SJCRH30 (cell line): Measurements from ENCODE around the gene SLC2A13. TPM values are rescaled to one million over a fixed set of nuclear protein-coding genes. Genes with fewer than 3 reads are reported as not detected.
"Not testable (repeated sequence)": the region's sequence is repeated elsewhere in the genome, so short reads cannot be mapped to it uniquely, and the experiment has no call there.

Experiments used
- DNase-seq, 2 experiments: peaks; one replicate each; pipeline ENCODE4 v3.0.0-alpha.2; 2015 to 2020
- H3K27ac ChIP-seq: fragments of 250-450 bp; sonication (Bioruptor Pico); 2 replicates; pipeline ENCODE4 v1.5.1; 2020; ENCODE audit warnings: mild to moderate bottlenecking, moderate library complexity
- H3K27me3 ChIP-seq: fragments of 250-450 bp; sonication (Bioruptor Pico); 2 replicates; pipeline ENCODE4 v1.5.1; 2020; ENCODE audit warnings: mild to moderate bottlenecking, moderate library complexity
- H3K36me3 ChIP-seq: fragments of 250-450 bp; sonication (Bioruptor Pico); 2 replicates; pipeline ENCODE4 v1.5.1; 2020; ENCODE audit warnings: mild to moderate bottlenecking, moderate library complexity
- H3K4me1 ChIP-seq: fragments of 250-450 bp; sonication (Bioruptor Pico); 2 replicates; pipeline ENCODE4 v1.5.1; 2020; ENCODE audit warnings: mild to moderate bottlenecking, moderate library complexity
- H3K4me3 ChIP-seq: fragments of 250-450 bp; sonication (Bioruptor Pico); 2 replicates; pipeline ENCODE4 v1.5.1; 2020; ENCODE audit warnings: mild to moderate bottlenecking, moderate library complexity
- H3K9me3 ChIP-seq: fragments of 250-450 bp; sonication (Bioruptor Pico); replicated peaks from 2 replicates; pipeline ENCODE4 v1.5.1; 2020; ENCODE audit warnings: mild to moderate bottlenecking, moderate library complexity
- total RNA-seq: library from RNA; depleted of rRNA; stranded (reverse); fragments of >200 nt; shearing (Covaris generic); gene quantifications from 2 replicates; pipeline ENCODE4 v1.2.3, GENCODE V29; 2014

Gene SLC2A13
- total RNA-seq, 1 experiment from 2014 or later = 11.1 TPM

DNA sequence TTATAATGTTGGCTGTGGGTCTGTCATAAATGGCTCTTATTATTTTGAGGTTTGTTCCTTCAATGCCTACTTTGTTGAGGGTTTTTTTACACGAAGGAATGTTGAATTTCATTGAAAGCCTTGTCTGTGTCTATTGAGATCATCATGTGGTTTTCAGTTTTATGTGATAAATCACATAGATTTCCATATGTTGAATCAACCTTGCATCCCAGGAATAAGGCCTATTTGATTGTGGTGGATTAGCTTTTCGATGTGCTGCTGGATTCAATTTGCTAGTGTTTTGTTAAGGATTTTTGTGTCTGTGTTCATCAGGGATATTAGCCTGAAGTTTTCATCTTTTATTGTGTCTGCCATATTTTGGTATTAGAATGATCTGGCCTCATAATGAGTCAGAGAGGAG is 27.6 kb downstream of the SLC2A13 start:
- no peaks in the 10 kb centered on the region for H3K4me1 ChIP-seq
- H3K27ac ChIP-seq = no peak overlapping the region
- DNase-seq = no peak
- H3K27me3 ChIP-seq = no peaks in the 10 kb centered on the region
- no peaks in the 10 kb centered on the region; the same call in 1 of the 2 replicates for H3K9me3 ChIP-seq
- no peak overlapping the region for H3K4me3 ChIP-seq
- no peaks in the 10 kb centered on the region for H3K36me3 ChIP-seq

DNA sequence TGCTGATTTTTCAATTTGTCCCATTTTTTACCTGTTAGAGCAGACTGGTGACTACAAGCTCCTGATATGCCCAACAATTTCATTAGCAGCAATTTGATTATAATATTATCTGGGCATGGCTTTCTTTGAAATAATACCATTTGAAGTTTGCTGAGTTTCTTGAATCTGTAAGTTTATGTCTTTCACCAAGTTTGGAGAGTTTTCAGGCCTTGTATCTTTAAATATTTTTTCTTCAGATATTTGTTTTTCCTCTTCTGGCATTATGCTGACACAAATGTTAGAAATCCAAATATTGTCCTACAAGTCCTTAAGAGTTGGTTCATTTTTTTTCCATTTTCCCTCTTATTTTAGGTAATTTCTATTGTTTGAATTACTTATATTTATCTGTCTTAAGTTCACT is 30.4 kb downstream of the SLC2A13 start:
- Histone ChIP-seq H3K4me3 (no peak overlapping the region), H3K36me3 (no peaks in the 10 kb centered on the region), H3K27me3 (no peaks in the 10 kb centered on the region), H3K9me3 (no peaks in the 10 kb centered on the region; the same call in 1 of the 2 replicates), H3K27ac (no peak overlapping the region), H3K4me1 (no peaks in the 10 kb centered on the region)
- no peak for DNase-seq

DNA sequence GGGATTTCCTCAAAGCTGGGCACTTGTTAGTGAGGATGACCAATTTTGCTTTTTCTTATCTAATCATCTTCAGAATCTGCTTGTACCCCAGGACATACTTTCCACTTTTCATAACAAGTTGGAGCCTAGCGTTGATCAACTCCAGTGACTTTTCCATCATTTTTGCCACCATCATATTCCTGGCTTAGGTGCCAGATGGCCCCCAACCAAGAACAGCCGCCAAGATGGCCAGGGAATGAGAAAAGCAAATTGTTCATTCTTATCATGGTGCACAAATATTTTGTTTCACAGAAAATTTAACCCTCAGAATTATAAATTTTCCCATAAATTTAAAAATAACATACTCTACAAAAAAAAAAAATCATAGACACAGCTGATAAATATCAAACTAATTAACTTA is 37.5 kb downstream of the SLC2A13 start:
- Histone ChIP-seq H3K27me3 (no peaks in the 10 kb centered on the region), H3K27ac (no peak overlapping the region), H3K4me1 (peaks cover 3% of the 10 kb centered on the region; the same call in 1 of the 2 replicates), H3K9me3 (no peaks in the 10 kb centered on the region), H3K4me3 (no peak overlapping the region), H3K36me3 (no peaks in the 10 kb centered on the region)
- no peak for DNase-seq

DNA sequence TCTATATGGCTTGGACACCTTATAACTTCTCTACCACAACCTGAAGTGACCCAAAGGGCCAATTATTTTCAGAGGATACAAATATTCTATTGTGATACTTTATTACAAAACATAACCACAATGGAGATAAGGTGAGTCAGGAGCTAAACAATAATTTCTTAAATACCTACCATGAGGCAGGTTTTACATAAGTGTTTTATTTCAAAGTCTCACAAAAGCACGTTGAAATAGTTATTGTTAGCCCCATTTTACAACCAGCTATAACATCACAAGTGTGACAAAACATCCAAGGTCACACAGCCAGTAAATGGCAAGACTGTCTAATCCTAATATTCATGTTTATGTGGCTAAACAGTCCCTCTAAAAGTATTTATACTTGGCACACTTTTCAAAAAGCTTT is 40.2 kb downstream of the SLC2A13 start:
- no peak overlapping the region for H3K27ac ChIP-seq
- DNase-seq = no peak
- no peaks in the 10 kb centered on the region for H3K27me3 ChIP-seq
- H3K9me3 ChIP-seq = no peaks in the 10 kb centered on the region
- H3K36me3 ChIP-seq = no peaks in the 10 kb centered on the region
- H3K4me3 ChIP-seq = no peak overlapping the region
- H3K4me1 ChIP-seq = peaks cover 6% of the 10 kb centered on the region; the same call in 1 of the 2 replicates

DNA sequence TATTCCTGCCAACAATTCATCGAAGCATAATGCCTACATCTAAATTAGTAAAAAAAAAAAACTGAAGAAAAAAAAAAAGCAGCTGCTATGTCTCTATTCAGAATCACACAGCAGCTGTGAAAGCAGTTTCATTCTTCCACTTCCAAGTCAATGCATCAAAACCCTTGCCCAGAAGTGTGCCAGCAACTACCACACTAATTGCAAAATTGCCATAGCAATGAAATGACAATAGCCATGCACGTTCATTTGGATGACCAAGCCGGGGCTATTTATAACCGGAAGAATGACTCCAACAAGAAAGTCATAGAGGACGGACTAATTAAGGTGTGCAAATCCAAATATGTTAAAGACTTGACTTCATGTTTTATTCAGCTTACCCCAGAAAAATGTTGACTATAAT is 42.5 kb downstream of the SLC2A13 start:
- H3K4me1 ChIP-seq = peaks cover 6% of the 10 kb centered on the region; the same call in 1 of the 2 replicates
- no peaks in the 10 kb centered on the region for H3K36me3 ChIP-seq
- H3K9me3 ChIP-seq = no peaks in the 10 kb centered on the region; the same call in 1 of the 2 replicates
- H3K27ac ChIP-seq = peak overlapping the region; percentile 34
- peak; percentile 64 to 76 for DNase-seq
- H3K27me3 ChIP-seq = no peaks in the 10 kb centered on the region
- peak overlapping the region; percentile 13 for H3K4me3 ChIP-seq

DNA sequence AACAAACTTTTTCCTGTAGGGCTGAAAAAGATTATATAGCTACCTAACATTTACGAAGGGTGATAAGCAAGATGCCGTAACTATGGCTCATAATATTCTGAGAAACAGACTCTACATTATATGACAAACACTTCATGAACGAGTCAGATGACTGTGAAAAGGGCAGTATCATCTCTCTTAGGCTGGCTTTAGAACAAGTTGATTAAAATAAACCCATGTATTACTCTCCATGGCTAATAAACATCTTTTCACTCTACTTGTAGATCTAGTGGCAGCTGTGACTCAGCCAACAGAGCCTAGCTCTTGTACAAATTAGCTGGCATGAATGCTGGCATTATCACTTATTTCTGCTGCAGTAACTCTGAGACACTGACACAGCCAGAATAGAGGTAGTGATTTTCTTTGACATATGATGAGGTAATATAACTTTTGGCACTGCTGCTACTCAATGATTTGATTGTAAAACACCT is 47.1 kb downstream of the SLC2A13 start:
- Histone ChIP-seq H3K4me3 (no peak overlapping the region), H3K4me1 (peaks cover 6% of the 10 kb centered on the region; the same call in 1 of the 2 replicates), H3K36me3 (no peaks in the 10 kb centered on the region), H3K27me3 (no peaks in the 10 kb centered on the region), H3K9me3 (no peaks in the 10 kb centered on the region; the same call in 1 of the 2 replicates), H3K27ac (no peak overlapping the region)
- no peak for DNase-seq

DNA sequence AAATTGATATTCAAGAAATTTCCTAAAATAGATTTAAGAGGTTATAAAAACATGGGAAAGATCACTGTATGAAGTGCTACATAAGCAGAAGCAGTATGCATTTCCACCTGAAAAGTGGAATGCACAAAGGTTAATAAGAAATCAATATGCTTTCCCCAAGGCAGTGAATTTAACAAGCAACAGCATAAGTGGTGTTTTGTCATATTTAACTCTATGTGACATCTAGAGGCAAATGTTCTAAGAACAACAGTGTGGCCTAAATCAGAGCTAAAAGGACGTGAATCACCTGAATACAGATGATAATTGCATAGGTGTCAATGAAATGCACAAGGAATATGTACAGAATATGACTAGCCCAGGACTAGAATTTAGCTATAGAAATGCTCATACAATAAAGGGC is 49.5 kb downstream of the SLC2A13 start:
- Histone ChIP-seq H3K9me3 (no peaks in the 10 kb centered on the region; the same call in 1 of the 2 replicates), H3K4me3 (no peak overlapping the region), H3K27ac (no peak overlapping the region), H3K36me3 (no peaks in the 10 kb centered on the region), H3K4me1 (no peaks in the 10 kb centered on the region), H3K27me3 (no peaks in the 10 kb centered on the region)
- no peak for DNase-seq

DNA sequence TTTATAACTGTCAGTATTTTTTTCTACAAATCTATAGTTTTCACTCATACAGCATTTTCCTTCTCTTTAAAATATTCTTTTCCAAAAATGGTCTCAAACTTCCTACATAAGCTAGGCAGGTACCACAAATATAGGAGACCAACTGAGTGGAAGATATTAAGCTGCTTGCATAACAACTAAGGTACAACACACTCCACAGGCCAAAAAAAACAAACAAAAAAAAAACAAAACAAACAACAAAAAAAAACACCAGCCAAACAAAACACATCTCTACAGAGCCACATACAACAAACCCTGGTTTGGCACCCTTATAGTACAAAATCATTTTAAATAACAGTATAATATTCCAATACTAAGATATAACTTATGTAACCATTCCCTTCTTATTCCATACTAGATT is 50.1 kb downstream of the SLC2A13 start:
- H3K9me3 ChIP-seq = no peaks in the 10 kb centered on the region; the same call in 1 of the 2 replicates
- no peaks in the 10 kb centered on the region for H3K4me1 ChIP-seq
- no peaks in the 10 kb centered on the region for H3K27me3 ChIP-seq
- no peak for DNase-seq
- no peaks in the 10 kb centered on the region for H3K36me3 ChIP-seq
- H3K4me3 ChIP-seq = no peak overlapping the region
- no peak overlapping the region for H3K27ac ChIP-seq

DNA sequence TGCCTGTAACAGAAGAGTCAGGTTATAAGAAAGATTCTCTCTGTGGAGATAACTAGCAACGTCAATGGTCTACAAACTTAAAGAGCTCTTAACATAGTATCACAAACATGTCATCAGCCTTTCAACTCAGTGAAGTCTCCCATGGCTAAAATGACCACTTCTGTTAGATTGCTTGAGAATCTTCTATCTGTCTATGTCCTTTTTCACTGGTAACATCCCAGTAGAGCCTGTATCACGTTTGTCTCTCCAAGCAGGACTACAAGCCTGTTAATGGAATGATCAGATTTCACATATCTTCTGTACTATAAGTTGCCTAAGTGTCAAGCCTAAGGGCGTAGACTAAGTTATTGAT is 50.7 kb downstream of the SLC2A13 start:
- no peaks in the 10 kb centered on the region for H3K36me3 ChIP-seq
- H3K27ac ChIP-seq = no peak overlapping the region
- no peaks in the 10 kb centered on the region; the same call in 1 of the 2 replicates for H3K9me3 ChIP-seq
- no peak overlapping the region for H3K4me3 ChIP-seq
- H3K27me3 ChIP-seq = no peaks in the 10 kb centered on the region
- DNase-seq = no peak
- H3K4me1 ChIP-seq = no peaks in the 10 kb centered on the region

DNA sequence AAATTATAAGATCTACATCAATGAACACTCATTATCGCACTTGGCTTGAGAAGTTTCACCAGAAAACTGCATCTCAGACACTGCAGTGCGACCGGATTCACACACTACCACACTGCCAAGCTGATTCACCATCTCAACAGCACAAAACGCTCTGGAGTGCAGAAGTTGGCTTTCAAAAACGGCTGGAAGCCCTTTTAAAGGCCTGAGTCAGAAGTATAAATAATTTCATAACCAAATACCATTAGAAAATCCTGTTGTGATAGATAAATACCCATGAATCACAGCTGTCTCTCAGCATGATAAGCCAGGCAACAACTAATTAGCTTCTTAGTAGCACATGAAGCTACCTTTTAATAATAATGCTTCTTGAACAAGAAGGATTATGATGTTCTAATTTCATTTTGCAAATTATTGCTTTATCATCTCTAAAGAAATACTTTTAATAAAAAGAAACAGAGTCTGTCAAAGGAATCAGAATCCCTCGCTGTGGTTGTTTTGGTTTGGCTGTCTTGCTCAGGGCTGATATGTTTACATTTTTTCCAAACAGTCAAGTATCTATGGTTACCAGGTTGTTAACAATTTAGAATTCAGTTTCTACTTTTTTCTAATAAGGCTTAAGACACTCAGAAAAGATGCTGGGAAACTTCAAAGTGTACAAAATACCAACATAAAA is 51.2 kb downstream of the SLC2A13 start:
- H3K36me3 ChIP-seq = no peaks in the 10 kb centered on the region
- no peak for DNase-seq
- H3K4me3 ChIP-seq = no peak overlapping the region
- no peaks in the 10 kb centered on the region for H3K27me3 ChIP-seq
- no peaks in the 10 kb centered on the region for H3K4me1 ChIP-seq
- H3K27ac ChIP-seq = no peak overlapping the region
- no peaks in the 10 kb centered on the region for H3K9me3 ChIP-seq

DNA sequence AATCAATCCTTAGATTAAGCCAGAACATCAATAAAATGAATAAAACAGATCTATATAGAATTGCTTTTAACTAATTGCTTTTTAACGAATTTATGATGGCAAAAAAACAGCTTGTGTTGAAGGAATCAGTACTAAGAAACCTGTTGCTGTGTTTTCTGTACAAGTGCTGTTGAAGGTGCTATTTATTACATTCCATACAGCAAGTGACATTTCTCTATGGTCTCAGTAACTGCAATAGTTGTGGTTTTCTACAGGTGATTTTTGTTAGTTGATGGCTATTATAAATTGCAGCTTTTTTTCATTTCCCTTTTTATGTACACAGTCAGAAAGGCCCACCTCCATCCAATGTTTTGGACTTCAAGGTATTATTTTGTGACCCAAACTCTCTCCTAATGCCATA is 56.6 kb downstream of the SLC2A13 start:
- Histone ChIP-seq H3K9me3 (no peaks in the 10 kb centered on the region), H3K4me3 (no peak overlapping the region), H3K36me3 (no peaks in the 10 kb centered on the region)

DNA sequence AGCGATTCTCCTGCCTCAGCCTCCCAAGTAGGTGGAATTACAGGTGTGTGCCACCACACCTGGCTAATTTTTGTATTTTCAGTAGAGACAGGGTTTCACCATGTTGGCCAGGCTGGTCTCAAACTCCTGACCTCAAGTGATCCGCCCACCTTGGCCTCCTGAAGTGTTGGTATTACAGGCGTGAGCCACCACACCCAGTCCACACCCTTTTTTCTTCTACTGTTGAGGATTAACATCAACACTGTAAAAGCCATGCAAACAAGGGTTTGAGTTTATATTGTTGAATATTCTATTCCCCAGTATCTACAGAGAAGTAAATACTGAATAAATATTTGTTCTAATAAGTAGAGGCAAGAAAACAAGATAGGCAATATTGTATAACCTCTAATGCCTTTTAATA is 58.9 kb downstream of the SLC2A13 start:
- not testable (repeated sequence) for H3K36me3 ChIP-seq, H3K4me1 ChIP-seq, DNase-seq, H3K4me3 ChIP-seq, H3K9me3 ChIP-seq, H3K27ac ChIP-seq, H3K27me3 ChIP-seq

More for the DNA sequence above, 56.6 kb downstream of the SLC2A13 start:
- DNase-seq = no peak
- Histone ChIP-seq H3K4me1 (no peaks in the 10 kb centered on the region), H3K27ac (no peak overlapping the region), H3K27me3 (no peaks in the 10 kb centered on the region)

DNA sequence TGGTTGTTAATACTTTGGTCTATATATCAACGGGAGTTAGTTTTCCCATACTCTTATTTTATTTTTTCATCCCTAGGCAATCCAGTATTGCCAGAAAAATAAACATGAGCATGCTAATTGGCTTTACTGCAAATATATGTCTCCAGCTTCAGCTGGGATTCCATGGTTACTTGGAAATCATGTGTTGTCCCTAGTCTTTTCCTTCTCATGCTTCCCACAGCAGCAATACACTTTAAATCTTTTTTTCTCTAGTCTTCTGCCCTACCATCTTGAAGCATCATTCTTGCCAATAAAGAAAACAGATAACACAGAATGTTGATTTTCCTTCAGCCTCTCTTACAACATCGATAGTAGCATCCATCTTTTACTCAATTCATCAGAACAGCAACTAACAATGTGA is 60.2 kb downstream of the SLC2A13 start:
- no peak for DNase-seq
- H3K27ac ChIP-seq = no peak overlapping the region
- no peak overlapping the region for H3K4me3 ChIP-seq
- no peaks in the 10 kb centered on the region for H3K27me3 ChIP-seq
- H3K36me3 ChIP-seq = no peaks in the 10 kb centered on the region
- no peaks in the 10 kb centered on the region for H3K4me1 ChIP-seq
- H3K9me3 ChIP-seq = no peaks in the 10 kb centered on the region

DNA sequence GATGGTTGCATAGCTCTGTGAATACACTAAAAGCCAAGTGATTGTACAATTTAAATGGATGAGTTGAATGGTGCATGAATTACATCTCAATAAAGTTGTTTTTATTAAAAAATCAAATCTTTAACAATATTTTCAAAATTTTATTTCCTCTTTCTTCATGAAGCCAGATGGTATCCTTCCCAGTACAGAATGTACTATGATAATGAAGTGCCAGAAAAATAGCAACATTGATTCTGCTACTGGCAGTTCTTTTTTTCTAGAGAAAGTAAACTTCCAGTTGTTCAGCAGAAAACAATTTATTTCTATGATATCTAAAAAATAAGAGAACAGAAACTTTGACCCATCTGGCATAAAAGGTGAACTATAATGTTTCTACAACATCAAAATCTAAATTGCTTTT is 61.5 kb downstream of the SLC2A13 start:
- no peaks in the 10 kb centered on the region for H3K4me1 ChIP-seq
- H3K4me3 ChIP-seq = no peak overlapping the region
- H3K36me3 ChIP-seq = no peaks in the 10 kb centered on the region
- no peaks in the 10 kb centered on the region for H3K9me3 ChIP-seq
- no peaks in the 10 kb centered on the region for H3K27me3 ChIP-seq
- no peak for DNase-seq
- no peak overlapping the region for H3K27ac ChIP-seq

DNA sequence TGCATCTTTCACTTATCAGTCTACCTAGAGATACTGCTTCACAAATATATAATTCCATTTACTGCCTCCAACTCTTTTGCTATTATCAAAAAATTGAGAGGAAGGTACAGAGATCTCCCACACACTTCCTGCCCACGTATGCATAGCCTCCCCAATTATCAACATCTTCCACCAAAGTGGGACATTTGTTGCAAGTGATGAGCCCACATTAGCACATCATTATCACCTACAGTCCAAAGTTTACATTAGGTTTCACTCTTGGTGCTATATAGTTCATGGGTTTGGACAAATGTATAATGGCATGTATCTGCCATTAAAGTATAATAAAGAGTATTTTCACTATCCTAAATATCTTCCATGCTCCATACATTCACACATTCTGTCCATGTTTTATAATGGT is 66.3 kb downstream of the SLC2A13 start:
- Histone ChIP-seq H3K36me3 (no peaks in the 10 kb centered on the region), H3K9me3 (no peaks in the 10 kb centered on the region), H3K27ac (no peak overlapping the region), H3K27me3 (no peaks in the 10 kb centered on the region), H3K4me3 (no peak overlapping the region), H3K4me1 (no peaks in the 10 kb centered on the region)
- DNase-seq = no peak

DNA sequence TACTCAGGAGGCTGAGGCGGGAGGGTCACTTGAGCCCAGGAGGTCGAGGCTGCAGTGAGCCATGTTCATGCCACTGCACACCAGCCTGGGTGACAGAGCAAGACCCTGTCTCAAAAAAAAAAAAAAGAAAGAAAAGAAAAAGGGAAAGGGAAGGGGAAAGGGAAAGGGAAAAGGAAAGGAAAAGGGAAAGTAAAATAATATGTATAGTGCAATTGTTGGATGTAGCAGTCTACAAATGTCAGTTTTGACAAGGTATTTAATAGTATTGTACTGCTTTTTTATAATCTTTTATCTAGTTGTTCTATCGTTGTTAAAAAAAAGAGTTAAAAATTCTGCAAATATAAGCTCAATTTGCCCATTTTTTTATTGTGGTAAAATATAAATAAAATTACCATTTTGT is 67.3 kb downstream of the SLC2A13 start:
- Histone ChIP-seq H3K36me3 (no peaks in the 10 kb centered on the region), H3K27me3 (no peaks in the 10 kb centered on the region), H3K27ac (no peak overlapping the region), H3K4me3 (no peak overlapping the region), H3K9me3 (no peaks in the 10 kb centered on the region), H3K4me1 (no peaks in the 10 kb centered on the region)
- no peak for DNase-seq
